Left ventricle myocardium inferior (tissue), 1 donor: ENCODE results near the gene CDH20. TPM values are rescaled to one million over a fixed set of nuclear protein-coding genes. Genes with fewer than 3 reads are reported as not detected.

Experiments used
- DNase-seq: peaks from one replicate; pipeline ENCODE4 v3.0.0-alpha.2; 2020
- H3K27ac ChIP-seq: fragments of 200-600 bp; replicated peaks from 2 replicates; pipeline ENCODE4 v1.8.0; 2021
- H3K27me3 ChIP-seq: fragments of 200-600 bp; 2 replicates; pipeline ENCODE4 v1.8.0; 2021; ENCODE audit warnings: low read depth
- H3K36me3 ChIP-seq: fragments of 200-600 bp; 2 replicates; pipeline ENCODE4 v1.8.0; 2021
- H3K4me1 ChIP-seq: fragments of 200-600 bp; 2 replicates; pipeline ENCODE4 v1.8.0; 2021
- H3K4me3 ChIP-seq: fragments of 200-600 bp; 2 replicates; pipeline ENCODE4 v1.8.0; 2021; ENCODE audit warnings: mild to moderate bottlenecking, moderate library complexity
- H3K9me3 ChIP-seq: fragments of 200-600 bp; replicated peaks from 2 replicates; pipeline ENCODE4 v1.8.0; 2021
- intact Hi-C: fragments of 100-400 bp; cut with micrococcal nuclease; formaldehyde crosslinking; loops from one replicate; pipeline ENCODE4 v1.11.0; 2022
- total RNA-seq: library from RNA; stranded (reverse); fragmentation: NEBNext Ultra II Directional; extraction: Animal tissue kit (Norgen Biotek cat#: 25700); gene quantifications from one replicate; pipeline ENCODE4 v1.2.1, GENCODE V29; 2021
- TF ChIP-seq, protein P1 (sequence below): fragments of 200-600 bp; IDR thresholded peaks from 2 replicates; pipeline ENCODE4 v1.8.0; 2021; ENCODE audit warnings: antibody characterized with exemption, mild to moderate bottlenecking, borderline replicate concordance
- donor health status: DM: no; HTN: yes; CAD: no; lungs with severe emphysema.

The CDH20 gene
- total RNA-seq, 1 donor from 2014 or later = not detected

DNA sequence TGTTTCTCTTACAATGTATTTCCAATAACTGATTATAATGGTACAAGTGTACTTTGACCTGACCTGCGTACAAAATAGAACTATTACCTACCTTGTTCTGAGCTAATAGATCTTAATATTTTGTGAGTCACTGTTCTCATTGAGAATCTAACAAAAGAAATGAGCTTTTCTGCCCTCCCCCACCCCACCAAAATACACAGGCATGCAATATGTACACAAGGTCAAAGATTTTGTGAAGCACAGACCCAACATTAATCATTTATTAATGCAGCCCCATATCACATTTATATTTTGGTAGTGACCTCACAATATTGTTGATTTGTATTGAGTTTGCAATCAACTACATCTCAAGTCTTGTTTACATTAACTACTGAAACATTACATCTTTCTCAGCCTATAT, 86.5 kb downstream of the CDH20 start:
- intact Hi-C loops = no loop called here
- TF ChIP-seq, protein P1, sequence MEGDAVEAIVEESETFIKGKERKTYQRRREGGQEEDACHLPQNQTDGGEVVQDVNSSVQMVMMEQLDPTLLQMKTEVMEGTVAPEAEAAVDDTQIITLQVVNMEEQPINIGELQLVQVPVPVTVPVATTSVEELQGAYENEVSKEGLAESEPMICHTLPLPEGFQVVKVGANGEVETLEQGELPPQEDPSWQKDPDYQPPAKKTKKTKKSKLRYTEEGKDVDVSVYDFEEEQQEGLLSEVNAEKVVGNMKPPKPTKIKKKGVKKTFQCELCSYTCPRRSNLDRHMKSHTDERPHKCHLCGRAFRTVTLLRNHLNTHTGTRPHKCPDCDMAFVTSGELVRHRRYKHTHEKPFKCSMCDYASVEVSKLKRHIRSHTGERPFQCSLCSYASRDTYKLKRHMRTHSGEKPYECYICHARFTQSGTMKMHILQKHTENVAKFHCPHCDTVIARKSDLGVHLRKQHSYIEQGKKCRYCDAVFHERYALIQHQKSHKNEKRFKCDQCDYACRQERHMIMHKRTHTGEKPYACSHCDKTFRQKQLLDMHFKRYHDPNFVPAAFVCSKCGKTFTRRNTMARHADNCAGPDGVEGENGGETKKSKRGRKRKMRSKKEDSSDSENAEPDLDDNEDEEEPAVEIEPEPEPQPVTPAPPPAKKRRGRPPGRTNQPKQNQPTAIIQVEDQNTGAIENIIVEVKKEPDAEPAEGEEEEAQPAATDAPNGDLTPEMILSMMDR = no peak
- H3K4me1 ChIP-seq = no peaks in the 10 kb centered on the region
- no peak overlapping the region for H3K27ac ChIP-seq
- DNase-seq = no peak
- no peaks in the 10 kb centered on the region for H3K36me3 ChIP-seq
- no peaks in the 10 kb centered on the region for H3K27me3 ChIP-seq
- H3K4me3 ChIP-seq = no peak overlapping the region
- no peaks in the 10 kb centered on the region for H3K9me3 ChIP-seq

DNA sequence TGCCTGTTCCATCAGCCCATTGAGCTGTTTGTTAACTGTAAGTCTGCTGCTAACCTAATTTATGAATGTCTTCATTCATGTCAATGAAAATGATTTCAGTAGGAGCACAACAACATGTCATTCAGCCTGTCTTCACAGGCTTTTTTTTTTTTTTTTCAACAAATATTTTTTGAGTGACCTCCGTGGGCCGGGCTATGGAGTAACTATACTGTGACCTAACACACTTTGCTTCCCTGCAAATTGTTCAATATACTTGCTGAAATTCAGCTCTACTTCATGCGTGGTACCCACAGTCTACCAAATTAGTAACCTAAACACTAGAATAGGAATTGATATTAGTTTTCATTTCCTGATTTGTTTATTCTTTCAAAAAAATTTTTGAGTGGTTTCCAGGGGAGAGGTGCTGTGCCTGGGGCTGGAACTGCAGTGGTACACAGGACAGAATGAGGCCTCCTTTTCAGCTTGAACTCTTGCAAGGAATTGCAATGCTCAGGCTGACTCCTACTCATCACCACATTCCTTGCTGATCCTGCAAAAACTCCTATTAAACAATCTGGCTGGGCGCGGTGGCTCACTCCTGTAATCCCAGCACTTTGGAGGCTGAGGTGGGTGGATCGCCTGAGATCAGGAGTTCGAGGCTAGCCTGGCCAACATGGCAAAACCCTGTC, 87.1 kb downstream of the CDH20 start:
- Histone ChIP-seq H3K4me3 (no peak overlapping the region), H3K4me1 (no peaks in the 10 kb centered on the region), H3K27me3 (no peaks in the 10 kb centered on the region), H3K27ac (no peak overlapping the region), H3K36me3 (no peaks in the 10 kb centered on the region), H3K9me3 (no peaks in the 10 kb centered on the region)
- TF ChIP-seq, protein P1 = no peak
- DNase-seq = no peak
- intact Hi-C loops = no loop called here

DNA sequence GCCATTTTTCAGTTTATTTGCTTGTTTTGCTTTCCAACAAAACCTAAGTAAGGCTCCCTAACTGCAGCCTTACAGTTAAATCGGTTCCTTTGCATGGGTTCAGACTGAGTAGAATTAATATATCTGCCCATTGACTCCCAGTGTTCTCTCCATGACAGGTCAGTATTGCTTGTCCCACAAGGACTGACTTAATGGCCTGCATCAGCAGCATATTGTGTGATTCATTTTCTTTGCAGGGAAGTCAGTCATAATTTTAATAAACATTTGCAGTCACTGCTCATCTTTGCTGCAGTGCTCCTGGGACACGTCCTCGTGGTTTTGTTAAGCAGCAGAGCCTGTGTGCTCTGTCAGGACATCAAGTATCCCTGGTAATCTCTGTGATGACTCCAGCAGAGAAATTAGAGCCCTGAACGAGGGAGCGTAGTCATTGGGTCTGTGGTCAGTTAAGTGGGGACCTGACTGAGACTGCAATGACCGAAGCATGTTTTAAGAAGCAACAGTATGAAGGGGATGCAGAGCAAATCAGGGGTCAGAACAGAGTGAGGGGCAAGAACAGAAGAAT, 93.3 kb downstream of the CDH20 start:
- intact Hi-C loops = no loop called here

DNA sequence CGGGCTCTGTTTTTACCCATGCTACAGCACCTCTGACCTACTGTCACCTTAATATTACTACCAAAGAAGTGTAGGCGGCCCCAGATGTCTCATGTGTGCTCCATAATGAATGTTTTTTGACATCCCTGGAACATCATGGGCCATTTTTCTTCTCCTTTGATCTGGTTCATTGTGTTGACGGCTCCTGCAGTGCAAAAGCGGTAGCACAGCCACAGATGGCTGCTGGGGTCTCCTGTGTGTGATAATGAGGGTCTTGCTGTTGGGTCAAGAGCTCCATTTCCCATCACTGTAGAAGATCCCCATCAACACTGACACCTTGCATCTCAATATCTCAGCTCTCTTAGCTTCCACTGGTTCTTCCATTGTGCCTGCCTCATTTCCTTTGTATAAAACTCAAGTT, 95.0 kb downstream of the CDH20 start:
- Histone ChIP-seq H3K4me1 (no peaks in the 10 kb centered on the region), H3K4me3 (no peak overlapping the region), H3K27me3 (no peaks in the 10 kb centered on the region), H3K27ac (no peak overlapping the region), H3K9me3 (no peaks in the 10 kb centered on the region), H3K36me3 (no peaks in the 10 kb centered on the region)
- no peak for DNase-seq
- TF ChIP-seq, protein P1 = no peak
- intact Hi-C loops = no loop called here

More for the DNA sequence above, 93.3 kb downstream of the CDH20 start:
- Histone ChIP-seq H3K4me1 (no peaks in the 10 kb centered on the region), H3K36me3 (no peaks in the 10 kb centered on the region), H3K9me3 (no peaks in the 10 kb centered on the region), H3K27ac (no peak overlapping the region), H3K27me3 (no peaks in the 10 kb centered on the region), H3K4me3 (no peak overlapping the region)
- no peak for DNase-seq
- TF ChIP-seq, protein P1 = no peak

DNA sequence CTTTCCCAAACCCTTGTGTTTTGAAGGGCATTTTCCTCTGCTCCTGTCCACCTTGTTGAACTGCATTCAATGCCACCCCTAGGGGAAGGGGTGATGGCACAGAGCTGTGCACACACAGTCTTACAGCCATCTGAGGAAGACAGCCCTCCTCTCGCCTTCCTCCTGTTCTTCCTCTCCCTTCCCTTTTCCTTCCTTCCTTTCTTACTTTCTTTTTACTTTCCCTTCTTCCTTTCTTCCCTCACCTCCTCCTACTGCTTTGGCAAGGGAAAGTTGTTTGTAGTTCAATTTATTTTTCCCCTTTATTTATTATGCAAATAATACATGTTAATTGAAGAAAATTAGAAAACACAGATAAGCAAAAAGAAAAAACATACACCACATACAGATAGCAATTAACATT, 99.4 kb downstream of the CDH20 start:
- TF ChIP-seq, protein P1 = no peak
- no peak for DNase-seq
- no peaks in the 10 kb centered on the region for H3K27me3 ChIP-seq
- no peak overlapping the region for H3K4me3 ChIP-seq
- no peaks in the 10 kb centered on the region for H3K36me3 ChIP-seq
- H3K9me3 ChIP-seq = peaks cover 6% of the 10 kb centered on the region
- H3K27ac ChIP-seq = no peak overlapping the region
- intact Hi-C loops = no loop called here
- no peaks in the 10 kb centered on the region for H3K4me1 ChIP-seq
